ENCODE data around the gene MBTPS2. TPM values are rescaled to one million over a fixed set of nuclear protein-coding genes. Genes with fewer than 3 reads are reported as not detected.

The MBTPS2 gene
- total and polyA plus RNA-seq, 9 of the 15 experiments (the other 6 are each of a cell fraction or from before 2014, with no cell fraction given), result 2.3 to 18.7 (median 4.0) TPM

DNA sequence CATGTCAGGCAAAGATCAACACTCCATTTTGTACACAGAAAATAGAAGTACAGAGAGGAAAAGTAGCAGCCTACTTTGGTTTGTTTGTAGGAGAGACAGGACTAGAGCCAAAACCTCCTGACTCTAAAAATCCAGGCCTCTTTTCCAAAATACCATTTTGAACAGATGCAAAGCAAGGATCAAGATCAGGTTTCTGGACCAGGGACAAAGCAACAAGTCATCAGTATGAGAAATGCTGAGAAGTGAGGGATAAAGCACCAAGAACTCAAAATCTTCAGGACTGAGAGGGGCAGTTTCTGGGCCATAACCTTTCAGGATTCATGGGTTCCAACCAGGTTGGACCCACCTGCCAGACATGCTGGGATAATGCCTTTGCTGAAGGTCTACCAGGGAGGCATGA lies 36.6 kb upstream of the MBTPS2 start (continued):
- TF ChIP-seq, protein P1, sequence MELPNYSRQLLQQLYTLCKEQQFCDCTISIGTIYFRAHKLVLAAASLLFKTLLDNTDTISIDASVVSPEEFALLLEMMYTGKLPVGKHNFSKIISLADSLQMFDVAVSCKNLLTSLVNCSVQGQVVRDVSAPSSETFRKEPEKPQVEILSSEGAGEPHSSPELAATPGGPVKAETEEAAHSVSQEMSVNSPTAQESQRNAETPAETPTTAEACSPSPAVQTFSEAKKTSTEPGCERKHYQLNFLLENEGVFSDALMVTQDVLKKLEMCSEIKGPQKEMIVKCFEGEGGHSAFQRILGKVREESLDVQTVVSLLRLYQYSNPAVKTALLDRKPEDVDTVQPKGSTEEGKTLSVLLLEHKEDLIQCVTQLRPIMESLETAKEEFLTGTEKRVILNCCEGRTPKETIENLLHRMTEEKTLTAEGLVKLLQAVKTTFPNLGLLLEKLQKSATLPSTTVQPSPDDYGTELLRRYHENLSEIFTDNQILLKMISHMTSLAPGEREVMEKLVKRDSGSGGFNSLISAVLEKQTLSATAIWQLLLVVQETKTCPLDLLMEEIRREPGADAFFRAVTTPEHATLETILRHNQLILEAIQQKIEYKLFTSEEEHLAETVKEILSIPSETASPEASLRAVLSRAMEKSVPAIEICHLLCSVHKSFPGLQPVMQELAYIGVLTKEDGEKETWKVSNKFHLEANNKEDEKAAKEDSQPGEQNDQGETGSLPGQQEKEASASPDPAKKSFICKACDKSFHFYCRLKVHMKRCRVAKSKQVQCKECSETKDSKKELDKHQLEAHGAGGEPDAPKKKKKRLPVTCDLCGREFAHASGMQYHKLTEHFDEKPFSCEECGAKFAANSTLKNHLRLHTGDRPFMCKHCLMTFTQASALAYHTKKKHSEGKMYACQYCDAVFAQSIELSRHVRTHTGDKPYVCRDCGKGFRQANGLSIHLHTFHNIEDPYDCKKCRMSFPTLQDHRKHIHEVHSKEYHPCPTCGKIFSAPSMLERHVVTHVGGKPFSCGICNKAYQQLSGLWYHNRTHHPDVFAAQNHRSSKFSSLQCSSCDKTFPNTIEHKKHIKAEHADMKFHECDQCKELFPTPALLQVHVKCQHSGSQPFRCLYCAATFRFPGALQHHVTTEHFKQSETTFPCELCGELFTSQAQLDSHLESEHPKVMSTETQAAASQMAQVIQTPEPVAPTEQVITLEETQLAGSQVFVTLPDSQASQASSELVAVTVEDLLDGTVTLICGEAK (IDR thresholded peaks at IDR 0.05), result no peak
- TF ChIP-seq, protein P1 (CRISPR knock-in tag; IDR thresholded peaks at IDR 0.05), result no peak
- TF ChIP-seq, protein P2, sequence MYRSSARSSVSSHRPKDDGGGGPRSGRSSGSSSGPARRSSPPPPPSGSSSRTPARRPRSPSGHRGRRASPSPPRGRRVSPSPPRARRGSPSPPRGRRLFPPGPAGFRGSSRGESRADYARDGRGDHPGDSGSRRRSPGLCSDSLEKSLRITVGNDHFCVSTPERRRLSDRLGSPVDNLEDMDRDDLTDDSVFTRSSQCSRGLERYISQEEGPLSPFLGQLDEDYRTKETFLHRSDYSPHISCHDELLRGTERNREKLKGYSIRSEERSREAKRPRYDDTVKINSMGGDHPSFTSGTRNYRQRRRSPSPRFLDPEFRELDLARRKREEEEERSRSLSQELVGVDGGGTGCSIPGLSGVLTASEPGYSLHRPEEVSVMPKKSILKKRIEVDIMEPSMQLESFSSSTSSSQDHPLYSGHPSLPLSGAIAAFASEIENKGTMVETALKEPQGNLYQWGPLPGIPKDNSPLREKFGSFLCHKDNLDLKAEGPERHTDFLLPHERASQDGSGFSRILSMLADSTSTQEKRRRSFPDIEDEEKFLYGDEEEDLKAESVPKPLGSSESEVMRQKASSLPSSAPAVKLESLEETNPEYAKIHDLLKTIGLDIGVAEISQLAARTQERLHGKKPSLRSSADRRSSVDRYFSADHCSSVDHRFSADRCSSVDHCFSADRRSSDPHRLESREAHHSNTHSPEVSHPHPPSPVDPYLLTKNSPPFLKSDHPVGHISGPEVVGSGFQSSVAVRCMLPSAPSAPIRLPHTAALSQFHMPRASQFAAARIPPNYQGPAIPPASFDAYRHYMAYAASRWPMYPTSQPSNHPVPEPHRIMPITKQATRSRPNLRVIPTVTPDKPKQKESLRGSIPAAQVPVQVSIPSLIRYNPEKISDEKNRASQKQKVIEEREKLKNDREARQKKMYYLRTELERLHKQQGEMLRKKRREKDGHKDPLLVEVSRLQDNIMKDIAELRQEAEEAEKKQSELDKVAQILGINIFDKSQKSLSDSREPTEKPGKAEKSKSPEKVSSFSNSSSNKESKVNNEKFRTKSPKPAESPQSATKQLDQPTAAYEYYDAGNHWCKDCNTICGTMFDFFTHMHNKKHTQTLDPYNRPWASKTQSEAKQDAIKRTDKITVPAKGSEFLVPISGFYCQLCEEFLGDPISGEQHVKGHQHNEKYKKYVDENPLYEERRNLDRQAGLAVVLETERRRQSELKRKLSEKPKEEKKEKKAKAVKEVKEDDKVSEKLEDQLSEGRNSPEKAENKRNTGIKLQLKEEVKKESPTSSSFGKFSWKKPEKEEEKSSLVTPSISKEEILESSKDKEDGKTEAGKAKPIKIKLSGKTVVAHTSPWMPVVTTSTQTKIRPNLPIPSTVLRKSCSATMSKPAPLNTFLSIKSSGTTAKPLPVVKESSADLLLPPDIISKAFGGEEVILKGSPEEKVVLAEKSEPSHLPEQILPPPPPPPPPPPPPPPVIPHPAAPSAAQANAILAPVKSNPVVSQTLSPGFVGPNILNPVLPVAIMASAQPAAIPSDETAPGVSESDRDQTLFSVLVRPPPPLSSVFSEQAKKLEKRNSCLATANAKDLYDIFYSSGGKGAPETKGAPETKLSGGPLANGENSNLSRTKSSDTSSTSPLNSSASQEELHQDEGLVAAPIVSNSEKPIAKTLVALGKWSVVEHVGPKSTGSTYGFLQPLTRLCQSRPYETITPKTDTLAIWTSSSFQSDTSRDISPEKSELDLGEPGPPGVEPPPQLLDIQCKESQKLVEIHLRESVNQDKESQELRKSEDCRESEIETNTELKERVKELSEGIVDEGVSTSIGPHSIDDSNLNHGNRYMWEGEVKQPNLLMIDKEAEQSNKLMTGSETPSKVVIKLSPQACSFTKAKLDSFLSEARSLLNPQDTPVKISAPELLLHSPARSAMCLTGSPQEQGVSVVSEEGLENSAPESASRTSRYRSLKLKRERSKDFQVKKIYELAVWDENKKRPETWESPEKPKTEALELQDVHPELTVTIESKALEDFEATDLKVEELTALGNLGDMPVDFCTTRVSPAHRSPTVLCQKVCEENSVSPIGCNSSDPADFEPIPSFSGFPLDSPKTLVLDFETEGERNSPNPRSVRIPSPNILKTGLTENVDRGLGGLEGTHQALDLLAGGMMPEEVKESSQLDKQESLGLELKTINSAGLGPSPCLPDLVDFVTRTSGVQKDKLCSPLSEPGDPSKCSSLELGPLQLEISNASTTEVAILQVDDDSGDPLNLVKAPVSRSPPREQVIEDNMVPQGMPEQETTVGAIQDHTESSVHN (IDR thresholded peaks at IDR 0.05; ENCODE audit: borderline replicate concordance in 1 of 2, low read depth in 1 of 2), result no peak
- no peak for TF ChIP-seq GATA2 (CRISPR knock-in tag; IDR thresholded peaks at IDR 0.05)
- TF ChIP-seq ZNF589 (CRISPR knock-in tag; IDR thresholded peaks at IDR 0.05; ENCODE audit: low read depth), result no peak

Data from K562 (cell line).